Karpas-422 (cell line): ENCODE results near the gene HERC3. TPM values are rescaled to one million over a fixed set of nuclear protein-coding genes. Genes with fewer than 3 reads are reported as not detected.
A peak's percentile ranks its signal among the peaks of the same experiment; 100 is the strongest.

Experiments
- small RNA-seq: library from RNA; depleted of rRNA; stranded (forward); fragments of <200 nt; gene quantifications from one replicate; pipeline ENCODE3, GENCODE V24; 2014
- total RNA-seq: library from RNA; depleted of rRNA; stranded (reverse); fragments of >200 nt; shearing (Covaris generic); gene quantifications from 2 replicates; pipeline ENCODE4 v1.2.3, GENCODE V29; 2014; ENCODE audit warnings: low replicate concordance; rRNA removed

The HERC3 gene
- total RNA-seq, 1 experiment from 2014 or later = 12.9 TPM

Small RNAs within 50 kb of the gene (small RNA-seq; reads per million reads assigned to genes)
- not detected for gene RF02115
- gene RNU6-33P = 0.47 reads per million, percentile 8 among the genes with 10 or more reads in this experiment

Other genes starting within 250 kb of the HERC3 start
- gene HERC6, start 213.6 kb upstream of the HERC3 start, total RNA-seq = 1.8 and 3.4 TPM in 2 replicates
- gene HERC5, start 135.4 kb upstream of the HERC3 start, total RNA-seq = not detected in 2 replicates
- gene PYURF, start 68.7 kb upstream of the HERC3 start, total RNA-seq = 42.7 and 77.2 TPM in 2 replicates
- gene NAP1L5, start 105.3 kb downstream of the HERC3 start, total RNA-seq = 17.9 and 23.2 TPM in 2 replicates